ENCODE data around the gene SETD1B.
"Not testable (repeated sequence)": the region's sequence is repeated elsewhere in the genome, so short reads cannot be mapped to it uniquely, and the experiment has no call there.

SETD1B gene

GRCh38 chr12:121803861-121804416 lies at the start of gene SETD1B:
Gene SETD1B, plus strand, starts transcription at chr12:121804009. Its CDS starts 729 bp downstream, at chr12:121804738.
- DNase-seq (ENCODE audit: low read depth in 2 of 2): peak in 1 of 2 experiments; percentile 52

- no peak for DNase-seq (ENCODE audit: low read depth in 2 of 2)
Measured at GRCh38 chr12:121754836-121755235, 49.0 kb upstream of the SETD1B start.

GRCh38 chr12:121755591-121755990 lies 48.2 kb upstream of the SETD1B start:
- no peak for DNase-seq (ENCODE audit: low read depth in 2 of 2)

GRCh38 chr12:121758536-121758935 lies 45.3 kb upstream of the SETD1B start:
- DNase-seq (ENCODE audit: low read depth in 2 of 2): not testable (repeated sequence)

- DNase-seq (ENCODE audit: low read depth in 2 of 2): no peak
Measured at GRCh38 chr12:121762269-121762668, 41.5 kb upstream of the SETD1B start.

- DNase-seq (ENCODE audit: low read depth in 2 of 2): no peak
Measured at GRCh38 chr12:121764808-121765207, 39.0 kb upstream of the SETD1B start.

GRCh38 chr12:121765573-121765972 lies 38.2 kb upstream of the SETD1B start:
- DNase-seq (ENCODE audit: low read depth in 2 of 2): no peak

GRCh38 chr12:121766290-121767039 lies 37.3 kb upstream of the SETD1B start:
- DNase-seq (ENCODE audit: low read depth in 2 of 2): no peak

- DNase-seq (ENCODE audit: low read depth in 2 of 2): no peak
Measured at GRCh38 chr12:121767525-121768016, 36.2 kb upstream of the SETD1B start.

- no peak for DNase-seq (ENCODE audit: low read depth in 2 of 2)
Measured at GRCh38 chr12:121769297-121769830, 34.4 kb upstream of the SETD1B start.

GRCh38 chr12:121769831-121770301 lies 33.9 kb upstream of the SETD1B start:
- DNase-seq (ENCODE audit: low read depth in 2 of 2): no peak

GRCh38 chr12:121770388-121770787 lies 33.4 kb upstream of the SETD1B start:
- DNase-seq (ENCODE audit: low read depth in 2 of 2): no peak

- no peak for DNase-seq (ENCODE audit: low read depth in 2 of 2)
Measured at GRCh38 chr12:121770813-121771625, 32.8 kb upstream of the SETD1B start.

GRCh38 chr12:121773011-121773777 lies 30.6 kb upstream of the SETD1B start:
- DNase-seq (ENCODE audit: low read depth in 2 of 2): peak in 1 of 2 experiments; percentile 74

- DNase-seq (ENCODE audit: low read depth in 2 of 2): no peak
Measured at GRCh38 chr12:121774968-121775474, 28.8 kb upstream of the SETD1B start.

- no peak for DNase-seq (ENCODE audit: low read depth in 2 of 2)
Measured at GRCh38 chr12:121775501-121775900, 28.3 kb upstream of the SETD1B start.

- peak; percentile 77 to 93 for DNase-seq (ENCODE audit: low read depth in 2 of 2)
Measured at GRCh38 chr12:121776190-121777098, 27.4 kb upstream of the SETD1B start.

- no peak for DNase-seq (ENCODE audit: low read depth in 2 of 2)
Measured at GRCh38 chr12:121778567-121779421, 25.0 kb upstream of the SETD1B start.

GRCh38 chr12:121779422-121779895 lies 24.4 kb upstream of the SETD1B start:
- no peak for DNase-seq (ENCODE audit: low read depth in 2 of 2)
